ENCODE results near the gene ADM2. TPM values are rescaled to one million over a fixed set of nuclear protein-coding genes. Genes with fewer than 3 reads are reported as not detected.
A peak's percentile ranks its signal among the peaks of the same experiment; 100 is the strongest.

The ADM2 gene
- total RNA-seq, 1 experiment from 2014 or later, result 11.9 TPM

DNA sequence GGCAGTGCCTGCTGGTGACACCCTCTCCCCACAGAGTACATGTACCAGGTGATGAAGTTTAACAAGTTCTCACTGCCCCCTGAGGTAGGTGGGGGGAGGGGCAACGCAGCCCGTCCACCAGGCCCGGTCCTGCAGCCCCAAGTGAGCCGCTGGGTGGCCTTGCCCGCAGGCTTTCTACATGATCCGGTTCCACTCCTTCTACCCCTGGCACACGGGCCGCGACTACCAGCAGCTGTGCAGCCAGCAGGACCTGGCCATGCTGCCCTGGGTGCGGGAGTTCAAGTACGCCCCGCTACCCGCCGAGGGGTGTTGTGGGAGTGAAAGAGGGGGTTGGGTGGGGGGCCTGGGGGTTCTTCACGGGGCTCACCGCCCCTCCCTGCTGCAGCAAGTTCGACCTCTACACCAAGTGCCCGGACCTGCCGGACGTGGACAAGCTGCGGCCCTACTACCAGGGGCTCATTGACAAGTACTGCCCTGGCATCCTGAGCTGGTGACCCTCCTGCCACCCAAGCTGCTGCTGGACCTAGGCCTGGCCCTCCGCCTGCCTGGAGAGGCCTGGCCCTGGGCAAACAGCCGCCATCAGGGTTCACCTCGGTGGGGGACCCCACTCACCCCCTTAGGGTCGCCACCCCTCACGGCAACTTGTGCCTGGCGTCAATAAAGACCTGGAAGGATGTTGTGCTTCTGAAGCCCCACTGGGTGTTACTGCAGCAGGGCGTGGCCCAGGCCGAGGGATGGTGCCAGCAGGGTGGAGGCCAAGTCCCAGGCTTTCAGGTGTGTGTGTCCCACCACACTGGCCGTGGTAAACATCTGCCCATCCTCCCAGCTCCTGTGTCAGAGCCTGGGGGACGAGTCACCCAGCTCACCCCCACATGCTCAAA, 8.3 kb downstream of the ADM2 start:
- Histone ChIP-seq H3K4me2 (ENCODE audit: insufficient read depth, insufficient read length, low read length) (no peak overlapping the region), H2BK12ac (ENCODE audit: insufficient read length, low read depth, low read length) (no peak overlapping the region), H4K20me1 (ENCODE audit: control insufficient read depth, insufficient read depth, insufficient read length) (no peaks in the 10 kb centered on the region), H4K8ac (replicated peaks; ENCODE audit: insufficient read length, low read depth, low read length) (no peak overlapping the region), H3K27me3 (ENCODE audit: insufficient read depth, low read length) (no peaks in the 10 kb centered on the region), H3K9me3 (ENCODE audit: control insufficient read depth, low read depth, low read length) (no peaks in the 10 kb centered on the region), H3K79me2 (ENCODE audit: insufficient read depth, low read length) (no peaks in the 10 kb centered on the region), H3K23me2 (ENCODE audit: insufficient read length, low read depth, low read length, poor library complexity, severe bottlenecking) (no peaks in the 10 kb centered on the region), H2BK20ac (ENCODE audit: low read depth, low read length, poor library complexity, severe bottlenecking) (no peak overlapping the region), H2BK15ac (ENCODE audit: low read depth, low read length) (no peak overlapping the region), H3K23ac (ENCODE audit: insufficient read length, low read depth, low read length) (no peak overlapping the region), H3K27ac (ENCODE audit: insufficient read length, low read depth, low read length) (no peak overlapping the region), H3K79me1 (ENCODE audit: insufficient read depth, low read depth, low read length, poor library complexity, severe bottlenecking) (no peaks in the 10 kb centered on the region), H2BK120ac (ENCODE audit: low read depth, low read length, poor library complexity, severe bottlenecking) (no peak overlapping the region), H2BK5ac (ENCODE audit: insufficient read length, low read length) (no peak overlapping the region), H3K14ac (ENCODE audit: insufficient read depth, low read length) (no peak overlapping the region), H2AFZ (ENCODE audit: low read length) (no peak overlapping the region), H3T11ph (ENCODE audit: low read length) (no peak overlapping the region), H3K4ac (ENCODE audit: low read depth, low read length) (no peak overlapping the region), H2AK5ac (ENCODE audit: insufficient read length, low read length) (no peak overlapping the region), H3K56ac (ENCODE audit: insufficient read length, low read depth, low read length) (no peak overlapping the region), H3K18ac (ENCODE audit: insufficient read length, low read depth, low read length) (no peak overlapping the region), H4K5ac (ENCODE audit: insufficient read length, low read depth, low read length) (no peak overlapping the region), H3K9ac (ENCODE audit: extremely low read depth, insufficient read length, low read length) (no peak overlapping the region), H3K4me1 (ENCODE audit: insufficient read depth, low read length) (no peaks in the 10 kb centered on the region), H4K91ac (ENCODE audit: insufficient read length, low read depth, low read length) (no peak overlapping the region)
- Mint-ChIP-seq H3K27me3 (ENCODE audit: low read depth) (peaks cover 9% of the 10 kb centered on the region), H3K4me1 (peaks cover 3 to 6% of the 10 kb centered on the region in 2 experiments; a peak in 2 of 4 replicates), H3K36me3 (ENCODE audit: insufficient read depth in 1 of 3, low read depth in 3 of 3) (peaks cover 0 to 2% (median 0%) of the 10 kb centered on the region in 3 experiments; a peak in 1 of 7 replicates), H3K9me3 (peaks cover 0 to 3% of the 10 kb centered on the region in 2 experiments; a peak in 1 of 5 replicates), H3K27ac (no peak overlapping the region), H3K4me3 (no peak overlapping the region)
- WGBS (ENCODE audit: extremely low coverage, insufficient read length, low lambda C conversion rate), result no CpG with 5 or more reads among the region's 31 CpGs
- no peak for TF ChIP-seq CTCF (conservative IDR thresholded peaks at IDR 0.05)
- peak; percentile 25 for DNase-seq
